IPS-18a (cell line): ENCODE results near the gene SEL1L2.

Source experiments
- H3K27ac ChIP-seq: one replicate; pipeline ENCODE4 v1.5.1; 2013; ENCODE audit warnings: low read length
- H3K27me3 ChIP-seq: one replicate; pipeline ENCODE4 v1.6.1; 2013; ENCODE audit warnings: mild to moderate bottlenecking, low read length; ENCODE audit not compliant: control insufficient read depth, insufficient read depth
- H3K36me3 ChIP-seq: one replicate; pipeline ENCODE4 v1.6.1; 2013; ENCODE audit warnings: low read depth, low read length; ENCODE audit not compliant: control insufficient read depth
- H3K4me1 ChIP-seq: one replicate; pipeline ENCODE4 v1.6.1; 2013; ENCODE audit warnings: low read depth, low read length; ENCODE audit not compliant: control insufficient read depth
- H3K4me3 ChIP-seq: one replicate; pipeline ENCODE4 v1.5.1; 2013; ENCODE audit warnings: low read length
- H3K9ac ChIP-seq: one replicate; pipeline ENCODE4 v1.6.1; 2013; ENCODE audit warnings: mild to moderate bottlenecking, low read length, moderate library complexity
- H3K9me3 ChIP-seq: one replicate; pipeline ENCODE4 v1.6.1; 2013; ENCODE audit warnings: low read depth, low read length; ENCODE audit not compliant: control insufficient read depth

SEL1L2 gene

DNA sequence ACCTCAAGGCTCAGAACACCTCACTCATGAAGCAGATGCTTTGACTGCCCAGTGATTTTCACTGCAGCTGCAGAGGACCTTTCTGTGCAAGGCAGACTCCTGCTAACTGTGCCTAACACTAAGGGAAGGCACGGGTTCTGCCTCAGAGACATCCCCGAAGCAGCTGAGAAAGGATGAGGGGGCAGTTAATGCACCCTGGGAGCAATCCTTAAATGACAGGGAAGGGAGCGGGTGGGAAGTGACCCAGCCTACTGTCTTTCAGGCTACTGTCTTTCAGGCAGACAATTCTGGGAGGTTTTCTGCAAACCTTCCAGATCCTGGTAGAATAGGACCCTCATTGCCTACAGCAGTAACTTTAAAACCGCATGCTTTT, 150.3 kb downstream of the SEL1L2 start:
- Histone ChIP-seq H3K27ac (no peak overlapping the region), H3K4me3 (no peak overlapping the region), H3K9me3 (no peaks in the 10 kb centered on the region), H3K9ac (no peak overlapping the region), H3K4me1 (no peaks in the 10 kb centered on the region), H3K36me3 (no peaks in the 10 kb centered on the region), H3K27me3 (no peaks in the 10 kb centered on the region)

DNA sequence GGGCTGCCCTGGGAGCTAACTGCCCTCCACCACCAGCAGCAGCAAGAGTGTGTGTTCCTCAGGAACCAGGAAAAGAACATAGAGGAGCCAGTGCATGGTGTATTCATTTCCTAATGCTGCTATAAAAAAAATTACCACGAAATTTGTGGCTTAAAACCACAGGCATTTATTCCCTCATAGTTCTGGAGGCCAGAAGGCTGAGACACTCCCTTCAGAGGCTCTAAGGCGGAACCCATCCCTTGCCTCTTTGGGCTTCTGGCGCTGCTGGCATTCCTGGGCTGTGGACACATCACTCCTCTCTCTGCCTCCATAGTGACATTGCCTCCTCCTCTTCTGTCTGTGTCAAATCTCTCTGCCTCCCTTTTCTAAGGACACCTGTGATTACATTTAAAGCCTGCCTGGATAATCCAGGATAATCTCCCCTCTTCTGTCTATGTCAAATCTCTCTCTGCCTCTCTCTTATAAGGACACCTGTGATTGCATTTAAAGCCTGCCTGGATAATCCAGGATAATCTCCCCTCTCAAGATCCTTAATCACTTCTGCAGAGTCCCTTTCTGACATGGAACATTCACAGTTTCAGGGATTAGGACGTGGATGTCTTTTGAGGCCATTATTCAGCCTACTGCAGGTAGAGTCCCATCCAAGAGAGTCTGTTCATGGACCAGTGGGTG, 150.9 kb downstream of the SEL1L2 start:
- Histone ChIP-seq H3K9me3 (no peaks in the 10 kb centered on the region), H3K4me1 (no peaks in the 10 kb centered on the region), H3K27ac (no peak overlapping the region), H3K4me3 (no peak overlapping the region), H3K9ac (no peak overlapping the region), H3K36me3 (no peaks in the 10 kb centered on the region), H3K27me3 (no peaks in the 10 kb centered on the region)

DNA sequence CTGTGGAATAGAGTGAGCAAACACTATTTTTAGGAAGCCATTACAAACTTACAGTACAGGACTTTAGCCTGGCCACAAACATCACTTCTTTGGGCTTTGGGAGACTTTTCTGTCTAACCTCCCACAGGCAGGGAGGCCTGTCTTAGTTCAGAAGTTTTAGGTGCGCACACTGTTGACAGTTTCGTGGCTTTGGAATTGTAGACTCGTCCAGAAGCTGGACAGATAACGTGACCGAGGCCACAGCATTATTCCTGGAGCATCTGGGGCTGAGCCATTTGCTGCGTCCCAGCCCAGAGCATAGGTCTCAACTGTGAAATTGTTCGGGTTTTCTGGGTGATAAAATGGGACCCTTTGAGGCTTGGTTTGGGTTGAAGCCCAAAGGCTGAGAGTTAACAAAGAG, 151.8 kb downstream of the SEL1L2 start:
- H3K36me3 ChIP-seq: no peaks in the 10 kb centered on the region
- H3K27me3 ChIP-seq: no peaks in the 10 kb centered on the region
- H3K9ac ChIP-seq: no peak overlapping the region
- H3K9me3 ChIP-seq: no peaks in the 10 kb centered on the region
- H3K4me1 ChIP-seq: no peaks in the 10 kb centered on the region
- H3K4me3 ChIP-seq: no peak overlapping the region
- H3K27ac ChIP-seq: no peak overlapping the region

DNA sequence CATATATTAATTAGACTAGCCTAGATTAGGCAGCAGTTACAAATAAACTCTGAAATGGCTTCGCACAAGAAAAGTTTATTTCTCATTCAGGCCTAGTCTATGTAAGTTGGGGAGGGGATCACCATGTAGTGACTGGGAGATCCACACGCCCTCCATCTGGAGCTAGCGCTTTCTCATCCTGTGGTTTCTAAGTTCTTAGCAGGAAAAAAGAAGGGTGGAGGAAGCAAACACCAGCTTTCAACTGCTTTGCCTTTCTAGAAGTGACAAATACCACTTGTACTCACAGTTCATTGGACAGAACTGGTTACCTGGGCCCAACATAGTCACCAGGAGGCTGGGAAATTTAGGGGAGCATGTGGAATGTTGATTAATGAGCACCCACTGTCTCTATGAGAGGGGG, 158.9 kb downstream of the SEL1L2 start:
- no peaks in the 10 kb centered on the region for H3K36me3 ChIP-seq
- H3K9ac ChIP-seq: no peak overlapping the region

DNA sequence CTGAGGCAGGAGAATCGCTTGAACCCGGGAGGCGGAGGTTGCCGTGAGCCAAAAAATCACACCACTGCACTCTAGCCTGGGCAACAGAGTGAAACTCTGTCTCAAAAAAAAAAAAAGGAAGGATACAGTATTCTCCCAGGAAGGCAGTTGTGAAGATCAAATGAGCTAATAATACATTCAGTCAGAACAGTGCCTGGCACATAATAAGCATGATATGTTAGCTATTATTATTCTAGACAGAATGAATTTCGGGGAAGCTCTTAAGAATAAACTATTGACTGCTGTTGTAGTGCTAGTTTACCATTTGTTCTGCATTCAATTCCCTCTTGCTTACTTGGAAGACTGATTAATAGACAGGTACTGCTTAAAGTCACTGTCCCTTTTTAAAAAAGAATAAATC, 164.9 kb downstream of the SEL1L2 start:
- Histone ChIP-seq H3K36me3 (no peaks in the 10 kb centered on the region), H3K4me3 (no peak overlapping the region)

More for the DNA sequence above, 158.9 kb downstream of the SEL1L2 start:
- Histone ChIP-seq H3K4me3 (no peak overlapping the region), H3K4me1 (no peaks in the 10 kb centered on the region), H3K9me3 (no peaks in the 10 kb centered on the region), H3K27ac (no peak overlapping the region), H3K27me3 (no peaks in the 10 kb centered on the region)

DNA sequence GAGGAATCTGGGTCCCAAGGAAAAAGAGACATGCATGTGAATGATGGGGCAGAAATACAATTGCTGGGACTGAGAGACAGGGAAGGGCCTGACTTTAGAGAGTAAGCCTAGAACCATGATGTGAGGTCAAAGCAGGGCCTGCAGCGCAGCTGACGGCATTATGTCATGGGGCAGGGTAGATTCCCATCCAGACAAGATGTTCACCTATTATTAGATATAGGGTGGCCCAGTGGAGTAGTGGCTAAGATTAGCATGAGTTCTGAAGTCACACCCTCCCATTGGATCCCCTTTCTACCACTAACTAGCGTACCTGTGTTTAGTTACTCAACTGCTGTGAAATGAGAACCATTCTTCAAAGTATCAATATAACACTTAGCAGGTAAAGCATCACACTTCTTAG, 166.0 kb downstream of the SEL1L2 start:
- Histone ChIP-seq H3K27me3 (no peaks in the 10 kb centered on the region), H3K4me1 (no peaks in the 10 kb centered on the region), H3K4me3 (no peak overlapping the region), H3K9me3 (no peaks in the 10 kb centered on the region), H3K36me3 (no peaks in the 10 kb centered on the region), H3K9ac (no peak overlapping the region), H3K27ac (no peak overlapping the region)

More for the DNA sequence above, 164.9 kb downstream of the SEL1L2 start:
- H3K9ac ChIP-seq: no peak overlapping the region
- H3K27ac ChIP-seq: no peak overlapping the region
- H3K4me1 ChIP-seq: no peaks in the 10 kb centered on the region
- no peaks in the 10 kb centered on the region for H3K9me3 ChIP-seq
- no peaks in the 10 kb centered on the region for H3K27me3 ChIP-seq

DNA sequence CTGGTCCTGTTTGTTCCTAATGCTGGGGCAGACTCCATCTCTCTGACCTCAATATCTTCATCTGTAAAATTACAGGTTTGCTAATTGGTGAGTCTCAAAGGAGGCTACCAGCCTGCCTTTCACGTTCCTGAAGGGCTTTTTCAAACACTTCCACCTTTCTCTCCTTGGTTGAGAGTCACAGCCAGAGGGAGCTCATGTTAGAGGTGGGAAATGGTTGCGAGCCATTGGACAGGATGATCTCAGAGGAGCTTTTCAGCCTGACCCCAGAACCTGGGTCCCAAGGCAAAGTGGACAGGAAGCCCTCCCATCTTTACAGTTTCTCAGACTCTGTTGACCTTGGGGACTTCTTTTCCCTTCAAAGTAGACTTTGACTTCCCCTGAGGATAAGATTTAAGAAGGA, 168.0 kb downstream of the SEL1L2 start:
- Histone ChIP-seq H3K9ac (no peak overlapping the region), H3K9me3 (no peaks in the 10 kb centered on the region), H3K27me3 (no peaks in the 10 kb centered on the region), H3K36me3 (peaks cover 11% of the 10 kb centered on the region), H3K4me3 (no peak overlapping the region), H3K27ac (no peak overlapping the region), H3K4me1 (no peaks in the 10 kb centered on the region)

DNA sequence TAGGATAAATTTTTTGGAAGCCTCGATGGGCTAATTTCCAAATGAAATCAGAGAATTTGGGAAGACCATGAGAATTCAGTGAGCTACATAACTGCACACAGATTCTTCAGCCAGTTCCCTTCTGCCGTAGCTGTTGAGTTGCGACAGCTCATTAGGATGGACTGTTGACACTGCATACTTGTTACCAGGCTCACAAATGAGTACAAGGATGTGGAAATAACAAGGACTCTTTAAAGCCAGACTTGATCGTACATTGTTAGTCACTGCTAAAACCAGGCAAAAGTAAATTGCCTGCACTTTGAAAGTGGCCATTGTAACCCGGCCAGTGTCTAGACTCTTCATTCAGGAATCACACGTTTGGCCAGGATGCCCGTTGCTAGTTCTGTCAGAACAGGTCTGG, 168.5 kb downstream of the SEL1L2 start:
- H3K27ac ChIP-seq: no peak overlapping the region
- no peaks in the 10 kb centered on the region for H3K9me3 ChIP-seq
- no peaks in the 10 kb centered on the region for H3K4me1 ChIP-seq
- H3K27me3 ChIP-seq: no peaks in the 10 kb centered on the region
- H3K4me3 ChIP-seq: no peak overlapping the region
- H3K36me3 ChIP-seq: peaks cover 16% of the 10 kb centered on the region
- no peak overlapping the region for H3K9ac ChIP-seq

DNA sequence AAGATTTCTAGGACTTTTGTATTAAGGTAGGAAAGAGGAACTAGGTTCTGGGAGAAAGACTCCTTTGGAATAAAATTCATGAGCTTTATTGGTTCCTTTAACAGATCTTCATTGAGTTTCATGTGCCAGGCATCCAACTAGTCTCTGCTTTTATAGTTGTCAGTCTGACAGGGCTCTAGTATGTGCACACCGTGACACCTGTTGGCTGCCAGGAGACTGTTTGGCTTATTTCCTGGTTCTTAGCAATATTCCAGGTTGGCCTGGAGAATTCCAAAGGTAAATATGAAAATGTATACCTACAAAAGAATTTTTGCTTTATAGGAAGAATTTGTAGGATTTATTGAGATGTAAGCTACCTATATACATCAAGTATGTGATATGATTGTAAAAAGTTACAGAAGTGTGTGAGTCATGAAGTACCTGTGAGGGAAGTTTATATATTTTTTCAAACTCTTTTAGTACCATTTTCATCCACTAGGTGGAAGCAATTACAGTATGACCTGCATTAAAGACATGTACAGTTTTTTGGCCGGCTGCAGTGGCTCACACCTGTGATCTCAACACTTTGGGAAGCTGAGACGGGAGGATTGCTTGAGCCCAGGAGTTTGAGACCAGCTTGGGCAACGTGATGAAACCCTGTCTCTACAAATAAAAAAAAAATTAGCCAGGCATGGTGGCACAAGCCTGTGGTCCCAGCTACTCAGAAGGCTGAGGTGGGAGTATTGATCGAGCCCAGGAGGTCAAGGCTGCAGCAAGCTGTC, 170.3 kb downstream of the SEL1L2 start:
- no peaks in the 10 kb centered on the region for H3K9me3 ChIP-seq
- H3K27me3 ChIP-seq: no peaks in the 10 kb centered on the region
- H3K9ac ChIP-seq: no peak overlapping the region
- no peak overlapping the region for H3K27ac ChIP-seq
- peaks cover 32% of the 10 kb centered on the region for H3K36me3 ChIP-seq
- no peak overlapping the region for H3K4me3 ChIP-seq
- H3K4me1 ChIP-seq: no peaks in the 10 kb centered on the region

DNA sequence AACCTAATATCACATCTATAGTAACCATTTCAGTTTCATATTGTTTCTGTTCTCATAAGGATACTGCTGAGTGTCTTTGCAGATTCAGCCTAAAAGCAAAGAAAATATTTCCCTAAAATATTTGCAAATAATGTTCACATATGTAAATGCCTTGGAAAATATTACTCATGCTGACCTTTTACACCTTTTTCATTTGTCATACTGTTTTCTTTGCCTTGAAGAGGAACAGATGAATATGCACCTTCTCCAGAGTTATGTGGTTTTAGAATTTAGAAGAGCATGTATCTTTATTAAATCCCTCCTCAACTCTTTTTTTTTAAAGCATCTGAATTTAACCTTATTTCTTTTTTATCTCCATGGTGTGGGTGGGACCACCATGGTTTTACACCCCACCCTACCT, 173.1 kb downstream of the SEL1L2 start:
- H3K36me3 ChIP-seq: peaks cover 56% of the 10 kb centered on the region
- no peaks in the 10 kb centered on the region for H3K4me1 ChIP-seq
- no peak overlapping the region for H3K27ac ChIP-seq
- no peak overlapping the region for H3K9ac ChIP-seq
- H3K27me3 ChIP-seq: no peaks in the 10 kb centered on the region
- H3K4me3 ChIP-seq: no peak overlapping the region
- no peaks in the 10 kb centered on the region for H3K9me3 ChIP-seq

DNA sequence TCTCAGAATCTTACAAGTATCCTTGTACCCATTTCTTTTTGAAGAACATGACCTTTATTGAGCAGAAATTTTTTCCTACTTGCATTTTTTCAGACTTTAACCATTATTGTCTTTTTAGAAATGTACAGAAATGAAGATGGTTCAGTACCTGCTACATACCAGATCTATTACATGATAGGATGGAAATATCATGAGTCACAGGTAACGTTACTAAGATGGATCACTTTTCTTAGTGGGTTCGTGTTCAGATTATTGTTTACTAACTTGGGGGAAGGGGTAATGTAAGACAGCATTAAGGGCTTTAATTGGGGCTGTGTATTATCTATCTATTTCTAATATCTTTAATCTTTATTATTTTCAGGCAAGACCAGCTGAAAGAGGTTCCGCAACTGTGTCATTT, 173.7 kb downstream of the SEL1L2 start:
- H3K27ac ChIP-seq: no peak overlapping the region
- no peaks in the 10 kb centered on the region for H3K27me3 ChIP-seq
- peaks cover 61% of the 10 kb centered on the region for H3K36me3 ChIP-seq
- H3K9me3 ChIP-seq: no peaks in the 10 kb centered on the region
- H3K4me1 ChIP-seq: no peaks in the 10 kb centered on the region
- no peak overlapping the region for H3K4me3 ChIP-seq
- H3K9ac ChIP-seq: no peak overlapping the region

DNA sequence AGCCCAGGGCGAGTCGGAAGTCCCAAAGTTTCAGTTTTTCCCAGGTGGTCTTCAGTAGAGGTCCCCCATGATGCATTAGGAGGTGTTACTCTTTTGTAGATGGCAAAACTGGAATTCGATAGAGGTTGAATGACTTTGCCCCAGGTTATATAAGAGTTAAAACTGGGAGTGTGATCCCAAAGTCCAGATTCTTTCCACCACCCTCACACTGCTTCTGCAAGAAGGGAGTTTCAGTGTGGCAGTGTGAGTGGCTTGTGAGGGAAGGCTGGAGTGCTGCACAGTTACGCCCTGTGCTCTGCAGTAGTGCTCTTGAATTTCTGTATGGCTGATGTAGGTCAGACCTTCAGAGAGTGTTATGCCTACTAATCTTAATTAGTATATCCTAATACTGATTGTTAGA, 175.7 kb downstream of the SEL1L2 start:
- no peak overlapping the region for H3K27ac ChIP-seq
- no peak overlapping the region for H3K9ac ChIP-seq
- no peaks in the 10 kb centered on the region for H3K27me3 ChIP-seq
- no peaks in the 10 kb centered on the region for H3K4me1 ChIP-seq
- no peaks in the 10 kb centered on the region for H3K9me3 ChIP-seq
- no peak overlapping the region for H3K4me3 ChIP-seq
- H3K36me3 ChIP-seq: peaks cover 82% of the 10 kb centered on the region
